ENCODE measurements around the gene DIAPH2.

The DIAPH2 gene

GRCh38 chrX:97494756-97495372 is 810.2 kb downstream of the DIAPH2 start:
- Mint-ChIP-seq H3K9me3 (ENCODE audit: low read depth) (no peaks in the 10 kb centered on the region), H3K4me3 (no peak overlapping the region), H3K4me1 (ENCODE audit: low read depth) (peaks cover 2% of the 10 kb centered on the region), H3K36me3 (peaks cover 4% of the 10 kb centered on the region), H3K27ac (no peak overlapping the region), H3K27me3 (no peaks in the 10 kb centered on the region)

- Mint-ChIP-seq H3K9me3 (ENCODE audit: low read depth) (no peaks in the 10 kb centered on the region), H3K4me1 (ENCODE audit: low read depth) (peaks cover 2% of the 10 kb centered on the region), H3K36me3 (peaks cover 2% of the 10 kb centered on the region), H3K27ac (no peak overlapping the region), H3K4me3 (no peak overlapping the region), H3K27me3 (no peaks in the 10 kb centered on the region)
These were observed 813.5 kb downstream of the DIAPH2 start for GRCh38 chrX:97498093-97498492.

- Mint-ChIP-seq H3K9me3 (ENCODE audit: low read depth) (no peaks in the 10 kb centered on the region), H3K27ac (no peak overlapping the region), H3K4me3 (no peak overlapping the region), H3K27me3 (no peaks in the 10 kb centered on the region), H3K36me3 (no peaks in the 10 kb centered on the region), H3K4me1 (ENCODE audit: low read depth) (no peaks in the 10 kb centered on the region)
These were observed 819.8 kb downstream of the DIAPH2 start for GRCh38 chrX:97504431-97504830.

- Mint-ChIP-seq H3K9me3 (ENCODE audit: low read depth) (no peaks in the 10 kb centered on the region), H3K36me3 (no peaks in the 10 kb centered on the region), H3K4me1 (ENCODE audit: low read depth) (peaks cover 3% of the 10 kb centered on the region), H3K4me3 (no peak overlapping the region), H3K27ac (no peak overlapping the region), H3K27me3 (no peaks in the 10 kb centered on the region)
These were observed 833.1 kb downstream of the DIAPH2 start for GRCh38 chrX:97517763-97518162.

GRCh38 chrX:97522307-97522706 is 837.7 kb downstream of the DIAPH2 start:
- Mint-ChIP-seq H3K4me1 (ENCODE audit: low read depth) (no peaks in the 10 kb centered on the region), H3K9me3 (ENCODE audit: low read depth) (no peaks in the 10 kb centered on the region), H3K27ac (no peak overlapping the region), H3K4me3 (no peak overlapping the region), H3K27me3 (no peaks in the 10 kb centered on the region), H3K36me3 (peaks cover 9% of the 10 kb centered on the region)

- Mint-ChIP-seq H3K36me3 (peaks cover 17% of the 10 kb centered on the region), H3K4me3 (no peak overlapping the region), H3K9me3 (ENCODE audit: low read depth) (peaks cover 3% of the 10 kb centered on the region), H3K27ac (no peak overlapping the region), H3K27me3 (no peaks in the 10 kb centered on the region), H3K4me1 (ENCODE audit: low read depth) (no peaks in the 10 kb centered on the region)
These were observed 839.7 kb downstream of the DIAPH2 start for GRCh38 chrX:97524340-97524739.

GRCh38 chrX:97524997-97525396 is 840.4 kb downstream of the DIAPH2 start:
- Mint-ChIP-seq H3K9me3 (ENCODE audit: low read depth) (peaks cover 9% of the 10 kb centered on the region), H3K36me3 (peaks cover 19% of the 10 kb centered on the region), H3K4me1 (ENCODE audit: low read depth) (no peaks in the 10 kb centered on the region), H3K27ac (no peak overlapping the region), H3K27me3 (no peaks in the 10 kb centered on the region), H3K4me3 (no peak overlapping the region)

DNA sequence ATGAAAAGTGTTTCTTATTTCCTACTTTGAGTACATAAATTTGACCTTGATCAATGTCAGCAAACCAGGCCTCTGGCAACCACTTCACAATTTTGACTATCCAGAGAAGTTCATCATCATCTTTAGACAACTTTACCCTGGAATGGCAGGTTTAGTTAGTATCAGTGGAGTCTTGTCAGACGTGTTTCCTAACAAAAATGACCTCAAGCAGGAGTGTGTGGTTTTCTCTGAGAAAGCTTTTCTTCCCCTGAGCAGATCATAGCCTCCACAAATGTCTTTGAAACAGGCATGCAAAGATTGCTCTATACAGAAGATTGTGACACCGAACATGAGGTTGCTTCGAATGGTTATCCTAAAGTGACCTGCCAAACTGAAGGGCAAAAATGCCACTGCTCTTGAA is 841.3 kb downstream of the DIAPH2 start:
- peaks cover 22% of the 10 kb centered on the region for H3K36me3 Mint-ChIP-seq
- peaks cover 9% of the 10 kb centered on the region for H3K9me3 Mint-ChIP-seq (ENCODE audit: low read depth)
- no peak overlapping the region for H3K4me3 Mint-ChIP-seq
- H3K27ac Mint-ChIP-seq = no peak overlapping the region
- H3K27me3 Mint-ChIP-seq = no peaks in the 10 kb centered on the region
- no peaks in the 10 kb centered on the region for H3K4me1 Mint-ChIP-seq (ENCODE audit: low read depth)

DNA sequence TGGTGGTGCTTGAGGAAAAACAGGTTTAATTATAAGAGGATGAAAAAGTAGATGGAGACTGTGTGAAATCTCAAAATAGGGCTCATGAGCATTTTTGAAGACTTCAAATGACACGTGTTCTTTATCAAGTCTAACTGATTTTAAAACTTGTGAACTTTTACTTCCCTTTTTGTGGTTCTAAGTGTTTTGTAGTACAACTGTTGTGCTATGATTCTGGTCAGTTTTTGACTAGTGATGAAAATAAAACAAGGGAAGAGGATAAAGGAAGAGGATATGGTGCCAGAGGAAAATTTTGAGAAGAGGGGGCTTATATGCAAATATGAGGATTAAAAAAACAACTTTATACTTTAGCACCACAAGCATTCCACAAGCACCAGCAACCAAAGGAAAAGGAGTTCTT is 843.1 kb downstream of the DIAPH2 start:
- Mint-ChIP-seq H3K27me3 (no peaks in the 10 kb centered on the region), H3K4me3 (no peak overlapping the region)

GRCh38 chrX:97529536-97530200 is 845.0 kb downstream of the DIAPH2 start:
- peaks cover 22% of the 10 kb centered on the region for H3K36me3 Mint-ChIP-seq
- no peaks in the 10 kb centered on the region for H3K27me3 Mint-ChIP-seq
- H3K27ac Mint-ChIP-seq = no peak overlapping the region
- H3K9me3 Mint-ChIP-seq (ENCODE audit: low read depth) = peaks cover 9% of the 10 kb centered on the region
- no peaks in the 10 kb centered on the region for H3K4me1 Mint-ChIP-seq (ENCODE audit: low read depth)
- H3K4me3 Mint-ChIP-seq = no peak overlapping the region

More for the DNA sequence above, 843.1 kb downstream of the DIAPH2 start:
- Mint-ChIP-seq H3K36me3 (peaks cover 22% of the 10 kb centered on the region), H3K27ac (no peak overlapping the region), H3K4me1 (ENCODE audit: low read depth) (no peaks in the 10 kb centered on the region), H3K9me3 (ENCODE audit: low read depth) (peaks cover 9% of the 10 kb centered on the region)

- Mint-ChIP-seq H3K36me3 (peaks cover 13% of the 10 kb centered on the region), H3K4me1 (ENCODE audit: low read depth) (no peaks in the 10 kb centered on the region), H3K27me3 (no peaks in the 10 kb centered on the region), H3K27ac (no peak overlapping the region), H3K4me3 (no peak overlapping the region), H3K9me3 (ENCODE audit: low read depth) (peaks cover 9% of the 10 kb centered on the region)
These were observed 847.2 kb downstream of the DIAPH2 start for GRCh38 chrX:97531825-97532224.

GRCh38 chrX:97538745-97539144 is 854.1 kb downstream of the DIAPH2 start:
- no peaks in the 10 kb centered on the region for H3K27me3 Mint-ChIP-seq
- H3K36me3 Mint-ChIP-seq = no peaks in the 10 kb centered on the region
- no peaks in the 10 kb centered on the region for H3K9me3 Mint-ChIP-seq (ENCODE audit: low read depth)
- H3K27ac Mint-ChIP-seq = no peak overlapping the region
- no peaks in the 10 kb centered on the region for H3K4me1 Mint-ChIP-seq (ENCODE audit: low read depth)
- H3K4me3 Mint-ChIP-seq = no peak overlapping the region

DNA sequence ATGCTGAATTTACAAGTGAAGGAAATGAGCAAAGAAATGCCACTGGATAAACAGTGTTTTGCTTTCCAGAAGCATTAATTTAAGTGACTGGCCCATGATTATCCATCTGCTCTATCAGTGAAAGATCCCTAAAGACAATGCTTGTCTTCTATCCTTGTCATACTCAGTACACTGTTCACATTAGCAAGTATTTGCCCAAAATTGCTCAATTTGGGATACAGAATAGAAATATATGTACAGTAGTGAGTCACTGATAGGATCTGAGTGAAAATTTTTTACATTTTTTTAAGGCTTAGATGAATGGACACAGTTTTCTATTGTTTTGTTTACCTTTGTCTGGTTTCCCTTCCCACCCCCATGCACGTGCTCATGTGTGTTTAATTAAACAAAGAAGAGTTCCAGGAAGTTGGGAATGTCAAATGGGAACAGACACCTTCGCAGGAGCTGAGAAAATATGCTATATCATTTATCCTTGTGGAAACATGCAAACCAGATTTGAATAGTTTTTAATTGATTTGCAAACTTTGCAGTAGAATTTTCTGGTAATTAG is 855.4 kb downstream of the DIAPH2 start:
- Mint-ChIP-seq H3K27me3 (no peaks in the 10 kb centered on the region), H3K9me3 (ENCODE audit: low read depth) (no peaks in the 10 kb centered on the region)

DNA sequence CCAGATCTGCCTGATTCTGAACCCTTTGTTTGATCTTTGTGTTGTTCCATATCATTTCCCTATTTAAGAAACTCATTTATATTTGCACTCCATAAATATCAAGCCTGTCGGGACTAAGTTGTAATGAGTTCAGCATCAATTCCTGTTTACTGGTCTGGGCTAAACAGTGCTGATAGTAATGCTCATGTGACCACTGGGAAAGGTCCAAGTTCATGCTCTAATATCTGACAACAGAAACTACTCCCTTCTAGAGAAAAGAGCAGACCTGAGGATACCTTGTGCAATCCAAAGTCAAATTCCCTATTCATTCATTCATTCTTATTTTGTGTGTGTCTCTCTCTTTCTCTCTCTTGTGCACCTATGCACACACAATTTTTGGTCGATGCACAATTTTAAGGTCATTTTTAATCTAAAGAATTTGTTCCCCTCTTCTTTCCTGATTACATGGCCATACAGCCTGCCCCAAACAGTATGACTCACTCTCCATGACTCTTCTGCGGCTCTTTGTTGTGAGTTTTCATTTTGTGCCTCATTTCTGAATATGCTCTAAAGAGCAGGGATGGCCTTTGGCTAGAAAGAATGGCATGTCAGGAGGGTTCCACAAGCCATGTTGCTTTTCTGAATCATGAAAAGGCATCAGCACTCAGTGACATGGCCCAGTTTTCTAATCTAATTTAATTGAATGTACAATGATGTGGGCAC is 863.4 kb downstream of the DIAPH2 start:
- no peaks in the 10 kb centered on the region for H3K36me3 Mint-ChIP-seq
- H3K4me3 Mint-ChIP-seq = no peak overlapping the region
- no peaks in the 10 kb centered on the region for H3K27me3 Mint-ChIP-seq
- peaks cover 2% of the 10 kb centered on the region for H3K4me1 Mint-ChIP-seq (ENCODE audit: low read depth)
- H3K9me3 Mint-ChIP-seq (ENCODE audit: low read depth) = no peaks in the 10 kb centered on the region
- H3K27ac Mint-ChIP-seq = no peak overlapping the region

More for the DNA sequence above, 855.4 kb downstream of the DIAPH2 start:
- Mint-ChIP-seq H3K4me3 (no peak overlapping the region), H3K36me3 (no peaks in the 10 kb centered on the region), H3K27ac (no peak overlapping the region), H3K4me1 (ENCODE audit: low read depth) (no peaks in the 10 kb centered on the region)

DNA sequence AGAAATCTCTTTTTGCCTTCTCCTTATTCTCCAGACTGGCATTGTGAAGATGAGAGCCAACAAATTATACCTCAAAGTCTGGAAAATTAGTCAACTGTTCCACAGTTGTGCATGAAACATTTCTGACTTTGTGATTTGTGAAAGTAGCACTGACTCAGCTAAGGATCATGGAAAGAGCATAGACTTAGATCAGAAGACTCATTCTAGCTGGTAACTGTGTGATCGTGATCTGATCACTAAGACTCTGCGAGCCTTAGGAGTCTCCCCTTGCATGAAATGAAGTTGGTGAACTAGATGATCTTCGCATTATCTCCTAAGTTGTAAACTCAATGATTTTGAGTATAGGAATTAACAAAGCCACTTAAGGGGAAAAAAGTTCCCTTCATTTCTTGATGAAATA is 867.2 kb downstream of the DIAPH2 start:
- peaks cover 2% of the 10 kb centered on the region for H3K4me1 Mint-ChIP-seq (ENCODE audit: low read depth)
- no peak overlapping the region for H3K4me3 Mint-ChIP-seq
- no peaks in the 10 kb centered on the region for H3K27me3 Mint-ChIP-seq
- H3K36me3 Mint-ChIP-seq = peaks cover 3% of the 10 kb centered on the region
- H3K27ac Mint-ChIP-seq = peak overlapping the region; percentile 16
- H3K9me3 Mint-ChIP-seq (ENCODE audit: low read depth) = no peaks in the 10 kb centered on the region
